A549 treated with DMSO at 1 μM for 4 hours (cell line): ENCODE measurements around the gene IGFBPL1. TPM values are rescaled to one million over a fixed set of nuclear protein-coding genes. Genes with fewer than 3 reads are reported as not detected.

Experiments used
- total RNA-seq: library from RNA; stranded (reverse); fragments of 200-300 nt; extraction: Qiagen RNA extraction; gene quantifications from 5 replicates; pipeline ENCODE4 v1.2.3, GENCODE V29; 2022; ENCODE audit warnings: low read depth

IGFBPL1 gene
- total RNA-seq, result 2.3 to 3.2 TPM (median 2.9 TPM) in 5 replicates

DNA sequence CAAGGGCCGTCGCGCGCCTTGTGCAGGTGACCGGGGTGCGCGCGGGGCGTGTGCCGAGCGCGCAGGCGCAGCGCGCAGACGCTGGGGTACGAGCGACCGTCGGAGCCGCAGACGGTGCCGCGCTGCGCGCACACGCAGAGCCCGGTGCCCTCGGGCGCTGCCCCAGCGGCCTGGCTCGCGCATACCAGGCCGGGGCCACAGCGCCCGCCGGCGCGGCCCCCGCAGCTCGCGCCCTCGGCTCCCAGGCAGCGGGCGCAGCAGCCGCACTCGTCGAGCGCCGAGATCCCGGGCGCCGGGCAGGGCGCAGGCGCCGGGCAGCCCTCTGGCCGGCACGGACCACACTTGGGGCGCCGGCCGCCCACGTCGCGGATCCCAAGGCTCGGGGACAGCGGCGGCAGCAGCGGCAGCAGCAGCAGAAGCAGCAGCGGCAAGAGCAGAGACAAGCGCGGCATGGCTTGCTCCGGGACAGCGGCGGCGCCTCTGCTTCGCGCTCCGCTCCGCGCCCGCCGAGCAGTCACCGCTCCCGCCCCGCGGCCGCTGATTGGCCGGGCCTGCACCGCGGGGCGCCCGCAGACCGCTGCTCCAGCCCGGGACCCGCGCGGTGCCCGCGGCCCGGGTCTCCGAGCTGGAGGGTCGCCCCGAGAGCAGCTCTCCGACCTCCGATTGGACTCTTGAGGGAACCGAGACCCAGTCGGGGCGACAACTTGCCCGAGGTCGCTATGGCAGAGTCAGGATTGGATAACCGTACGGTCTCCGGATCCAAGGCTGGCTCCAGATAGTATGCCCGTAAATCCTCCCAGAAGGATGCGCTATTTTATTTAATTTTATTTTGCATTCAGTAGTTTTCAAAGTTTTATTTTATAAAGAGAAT lies at the start of gene IGFBPL1:
Gene IGFBPL1 (minus strand): TSS at position 482 of the 871 bp plus-strand sequence. CDS start 30 bp downstream, at position 452.

DNA sequence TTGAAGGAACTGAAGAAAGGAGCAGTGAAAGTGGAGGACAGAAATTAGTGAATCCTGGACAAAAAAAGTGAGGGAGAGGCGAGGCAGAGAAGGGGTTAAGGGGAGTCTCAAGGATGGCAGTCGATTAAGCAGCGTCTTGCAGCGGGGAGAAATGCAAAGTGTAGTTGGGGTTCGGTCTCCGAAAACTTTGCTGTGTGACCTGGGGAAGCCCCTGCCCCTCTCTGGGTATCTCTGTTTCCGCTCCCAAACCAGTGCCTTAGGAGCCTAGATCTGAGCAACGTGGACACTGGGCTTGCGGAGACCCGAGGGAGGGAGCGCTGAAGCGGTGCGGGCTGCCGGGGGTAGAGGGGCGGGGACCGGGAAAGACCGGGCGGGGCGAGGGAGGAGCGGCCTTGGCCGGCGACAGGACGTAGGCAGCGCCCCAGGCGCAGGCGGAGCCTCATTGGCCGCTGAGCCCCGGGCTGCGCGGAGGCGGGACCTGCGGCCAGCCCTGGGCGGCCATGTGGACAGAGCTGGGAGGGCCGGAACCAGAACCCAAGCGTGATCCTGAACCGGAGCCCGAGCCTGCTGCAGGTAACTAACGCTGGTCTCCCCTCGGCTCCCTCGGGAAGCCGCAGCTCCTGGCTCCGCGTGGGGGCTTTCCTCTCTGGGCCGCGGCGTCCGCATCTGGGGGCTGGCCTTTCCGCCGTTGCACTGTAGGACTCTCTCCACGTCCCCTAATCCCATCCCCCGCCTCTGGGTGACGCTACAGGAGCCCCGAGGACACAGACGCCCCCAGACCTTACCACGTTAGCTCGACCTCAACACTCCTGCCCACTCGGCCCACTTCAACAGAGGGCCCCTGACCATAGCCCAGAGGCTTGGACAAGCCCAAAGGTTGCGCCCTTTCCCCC lies 31.8 kb downstream of the IGFBPL1 start, which contains the start of gene ALDH1B1:
Gene ALDH1B1 (plus strand): TSS at position 468 of the 893 bp plus-strand sequence. CDS start 3,047 bp downstream, outside the sequence.

Other genes with a start within 250 kb of the IGFBPL1 start
- 55.3 to 66.1 TPM (median 59.5 TPM) in 5 replicates for gene ALDH1B1, start 31.8 kb downstream of the IGFBPL1 start, total RNA-seq
- 10.7 to 12.8 TPM (median 12.2 TPM) in 5 replicates for gene ANKRD18A, start 196.1 kb upstream of the IGFBPL1 start, total RNA-seq